Osteocyte (in vitro differentiated cells): ENCODE data around the gene PRSS3. TPM values are rescaled to one million over a fixed set of nuclear protein-coding genes. Genes with fewer than 3 reads are reported as not detected.
"Not testable (repeated sequence)": the region's sequence is repeated elsewhere in the genome, so short reads cannot be mapped to it uniquely, and the experiment has no call there.

Experiments used
- DNase-seq: peaks from one replicate; pipeline ENCODE4 v3.0.0; 2021; ENCODE audit warnings: mixed read lengths; ENCODE audit not compliant: unreplicated experiment; ENCODE audit errors: extremely low spot score
- H3K27ac Mint-ChIP-seq: one replicate; pipeline ENCODE4 v1.8.0; 2021; ENCODE audit warnings: mild to moderate bottlenecking, mixed read lengths; ENCODE audit not compliant: unreplicated experiment
- H3K27me3 Mint-ChIP-seq: one replicate; pipeline ENCODE4 v1.8.0; 2021; ENCODE audit warnings: mixed read lengths; ENCODE audit not compliant: unreplicated experiment
- H3K36me3 Mint-ChIP-seq: one replicate; pipeline ENCODE4 v1.8.0; 2021; ENCODE audit warnings: mixed read lengths; ENCODE audit not compliant: unreplicated experiment
- H3K4me1 Mint-ChIP-seq: one replicate; pipeline ENCODE4 v1.8.0; 2021; ENCODE audit warnings: mixed read lengths; ENCODE audit not compliant: unreplicated experiment
- H3K4me3 Mint-ChIP-seq: one replicate; pipeline ENCODE4 v1.8.0; 2021; ENCODE audit warnings: mild to moderate bottlenecking, moderate library complexity, mixed read lengths; ENCODE audit not compliant: unreplicated experiment
- H3K9me3 Mint-ChIP-seq: one replicate; pipeline ENCODE4 v1.8.0; 2021; ENCODE audit warnings: mixed read lengths; ENCODE audit not compliant: unreplicated experiment
- CTCF ChIP-seq: fragments of 200-600 bp; sonication (generic); IDR thresholded peaks from 2 replicates; pipeline ENCODE4 v1.5.0; 2021; ENCODE audit warnings: antibody characterized with exemption, mild to moderate bottlenecking, moderate library complexity
- total RNA-seq: library from RNA; stranded (reverse); gene quantifications from 2 replicates; pipeline ENCODE4 v1.2.1, GENCODE V29; 2021

Gene PRSS3
- total RNA-seq, 1 donor from 2014 or later = not detected

GRCh38 chr9:33751536-33752129 is 43.7 kb upstream of the PRSS3 start:
- no peak for DNase-seq
- Mint-ChIP-seq H3K4me1 (peaks cover 10% of the 10 kb centered on the region), H3K27me3 (peaks cover 25% of the 10 kb centered on the region), H3K27ac (no peak overlapping the region), H3K4me3 (no peak overlapping the region), H3K9me3 (no peaks in the 10 kb centered on the region), H3K36me3 (no peaks in the 10 kb centered on the region)
- no peak for TF ChIP-seq CTCF

GRCh38 chr9:33752130-33752637 is 43.2 kb upstream of the PRSS3 start:
- no peak for DNase-seq
- Mint-ChIP-seq H3K9me3 (no peaks in the 10 kb centered on the region), H3K27ac (no peak overlapping the region), H3K36me3 (no peaks in the 10 kb centered on the region), H3K4me3 (no peak overlapping the region), H3K4me1 (peaks cover 10% of the 10 kb centered on the region), H3K27me3 (peaks cover 25% of the 10 kb centered on the region)
- TF ChIP-seq CTCF = no peak

GRCh38 chr9:33752789-33753188 is 42.6 kb upstream of the PRSS3 start:
- not testable (repeated sequence) for H3K4me1 Mint-ChIP-seq, H3K36me3 Mint-ChIP-seq, DNase-seq, H3K27ac Mint-ChIP-seq, H3K4me3 Mint-ChIP-seq, H3K9me3 Mint-ChIP-seq
- peaks cover 27% of the 10 kb centered on the region for H3K27me3 Mint-ChIP-seq

- H3K4me1 Mint-ChIP-seq, H3K36me3 Mint-ChIP-seq, H3K4me3 Mint-ChIP-seq, H3K27ac Mint-ChIP-seq, DNase-seq, H3K9me3 Mint-ChIP-seq: not testable (repeated sequence)
- peaks cover 11% of the 10 kb centered on the region for H3K27me3 Mint-ChIP-seq
These were observed 35.7 kb upstream of the PRSS3 start for GRCh38 chr9:33759648-33760047.

- no peak for TF ChIP-seq CTCF
- Mint-ChIP-seq H3K4me1 (peaks cover 5% of the 10 kb centered on the region), H3K27me3 (peaks cover 6% of the 10 kb centered on the region), H3K9me3 (no peaks in the 10 kb centered on the region), H3K36me3 (no peaks in the 10 kb centered on the region), H3K4me3 (no peak overlapping the region), H3K27ac (no peak overlapping the region)
- DNase-seq = no peak
These were observed 33.0 kb upstream of the PRSS3 start for GRCh38 chr9:33762343-33762742.

GRCh38 chr9:33763709-33764108 is 31.7 kb upstream of the PRSS3 start:
- DNase-seq, H3K9me3 Mint-ChIP-seq, H3K27me3 Mint-ChIP-seq, H3K27ac Mint-ChIP-seq, H3K4me3 Mint-ChIP-seq, H3K36me3 Mint-ChIP-seq, H3K4me1 Mint-ChIP-seq: not testable (repeated sequence)
